ENCODE data around the gene ARID3C.

Gene ARID3C

DNA sequence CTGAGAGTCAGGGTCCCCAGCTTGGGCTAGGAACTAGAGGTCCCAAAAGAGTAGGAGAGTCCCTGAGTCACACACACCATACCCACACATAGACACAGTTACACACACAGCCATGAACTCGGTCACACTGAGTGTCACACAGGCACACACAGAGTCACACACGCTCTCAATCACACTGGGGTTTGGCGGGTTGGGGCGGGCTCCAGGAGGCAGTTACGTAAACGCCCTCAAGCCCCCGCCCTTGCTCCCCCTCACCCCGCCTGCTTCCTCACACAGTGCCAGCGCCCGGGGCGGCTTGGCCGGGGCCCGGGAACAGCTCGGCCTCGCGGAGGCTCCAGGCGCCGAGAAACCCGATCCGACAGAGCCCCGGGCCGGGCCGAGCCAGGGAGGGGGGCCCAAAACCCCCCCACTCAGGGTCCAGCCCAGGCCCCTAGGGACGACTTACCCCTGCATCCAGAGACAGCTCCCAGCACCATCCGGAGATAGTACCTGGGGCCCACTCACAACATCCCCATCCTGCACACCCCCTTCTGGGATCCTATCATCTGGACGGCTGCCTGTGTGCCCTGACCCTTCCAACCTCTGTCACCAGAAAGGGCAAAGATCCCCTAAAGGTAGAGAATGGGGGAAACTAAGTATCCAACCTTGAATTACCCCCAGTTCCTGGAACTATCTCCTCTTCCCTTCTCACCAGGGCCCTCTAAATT is 35.8 kb downstream of the ARID3C start:
- no peak for DNase-seq

DNA sequence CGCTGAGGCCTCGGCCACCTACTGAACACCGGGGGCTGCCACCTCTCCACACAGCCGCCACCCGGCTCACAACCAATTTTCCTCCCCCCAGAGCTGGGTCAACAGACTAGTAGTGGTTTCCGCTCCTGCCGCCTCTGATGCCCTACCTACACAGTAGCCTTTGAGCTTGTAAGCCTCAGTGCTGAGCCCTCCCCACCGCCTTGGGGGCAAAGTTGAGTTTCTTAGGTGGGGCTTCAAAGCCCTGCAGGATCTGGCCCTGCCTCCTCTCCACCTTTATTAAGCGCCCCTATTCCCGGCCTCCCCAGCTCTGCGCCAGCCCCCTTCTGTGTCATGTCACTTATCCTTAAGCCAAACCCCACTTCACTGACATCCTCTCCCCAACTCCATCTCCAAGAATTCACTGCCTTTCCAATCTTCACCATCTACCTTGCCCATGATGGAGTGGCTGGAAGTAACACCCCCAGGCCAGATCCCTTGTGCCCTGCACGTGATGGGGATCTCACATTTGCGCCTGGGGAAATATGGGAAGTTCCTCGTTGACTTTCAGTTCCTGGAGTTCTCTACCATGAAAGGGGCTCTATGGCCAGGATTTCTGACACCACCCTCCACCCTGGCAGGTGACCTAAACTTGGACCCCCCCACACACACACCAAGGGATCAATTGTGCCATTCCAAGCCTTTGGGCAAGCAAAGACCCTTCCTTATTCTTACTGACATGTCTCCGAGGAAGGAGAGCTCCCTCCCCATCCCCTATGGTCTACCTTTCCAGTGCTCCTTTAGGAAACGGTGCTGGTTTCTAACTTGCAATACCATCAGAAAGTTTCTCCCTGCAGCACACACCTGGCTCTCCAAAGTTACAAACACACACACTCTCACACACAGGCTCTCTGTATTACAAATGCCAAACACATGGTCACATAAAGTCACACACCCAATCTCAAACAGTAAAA is 36.7 kb downstream of the ARID3C start:
- no peak for DNase-seq

DNA sequence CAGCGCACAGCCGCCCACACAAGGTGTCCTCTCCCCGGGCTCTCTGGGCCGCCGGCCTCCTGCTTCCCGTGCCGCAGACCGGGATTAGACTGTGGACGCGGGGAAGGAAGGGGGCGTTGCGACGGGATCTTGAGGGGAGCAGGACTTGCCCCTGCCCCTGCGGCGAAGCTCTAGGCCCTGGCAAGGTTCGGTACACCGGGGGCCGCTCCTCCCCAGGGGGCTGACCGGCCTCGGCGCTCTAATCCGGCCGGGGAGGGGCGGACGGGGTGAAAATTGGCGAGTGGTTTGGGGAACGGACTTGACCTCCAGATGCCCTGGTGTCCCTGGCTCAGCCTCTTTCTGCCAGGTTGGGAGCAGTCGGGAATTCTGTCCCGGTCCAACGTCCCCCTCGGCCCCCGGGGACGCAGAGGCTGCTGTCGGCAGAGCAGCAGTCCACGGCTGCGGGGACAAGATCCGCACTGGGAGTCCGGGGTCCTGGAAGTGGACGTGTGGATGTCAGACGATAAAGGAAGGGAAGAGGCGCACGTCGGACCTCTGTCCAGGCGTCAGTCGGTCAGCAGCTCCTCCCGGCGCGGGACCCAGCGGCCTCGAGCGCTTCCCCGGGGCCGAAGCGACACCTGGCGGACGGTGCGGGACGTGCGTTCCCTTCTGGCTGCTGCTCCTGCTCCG is 37.5 kb downstream of the ARID3C start:
- peak; percentile 34 for DNase-seq

DNA sequence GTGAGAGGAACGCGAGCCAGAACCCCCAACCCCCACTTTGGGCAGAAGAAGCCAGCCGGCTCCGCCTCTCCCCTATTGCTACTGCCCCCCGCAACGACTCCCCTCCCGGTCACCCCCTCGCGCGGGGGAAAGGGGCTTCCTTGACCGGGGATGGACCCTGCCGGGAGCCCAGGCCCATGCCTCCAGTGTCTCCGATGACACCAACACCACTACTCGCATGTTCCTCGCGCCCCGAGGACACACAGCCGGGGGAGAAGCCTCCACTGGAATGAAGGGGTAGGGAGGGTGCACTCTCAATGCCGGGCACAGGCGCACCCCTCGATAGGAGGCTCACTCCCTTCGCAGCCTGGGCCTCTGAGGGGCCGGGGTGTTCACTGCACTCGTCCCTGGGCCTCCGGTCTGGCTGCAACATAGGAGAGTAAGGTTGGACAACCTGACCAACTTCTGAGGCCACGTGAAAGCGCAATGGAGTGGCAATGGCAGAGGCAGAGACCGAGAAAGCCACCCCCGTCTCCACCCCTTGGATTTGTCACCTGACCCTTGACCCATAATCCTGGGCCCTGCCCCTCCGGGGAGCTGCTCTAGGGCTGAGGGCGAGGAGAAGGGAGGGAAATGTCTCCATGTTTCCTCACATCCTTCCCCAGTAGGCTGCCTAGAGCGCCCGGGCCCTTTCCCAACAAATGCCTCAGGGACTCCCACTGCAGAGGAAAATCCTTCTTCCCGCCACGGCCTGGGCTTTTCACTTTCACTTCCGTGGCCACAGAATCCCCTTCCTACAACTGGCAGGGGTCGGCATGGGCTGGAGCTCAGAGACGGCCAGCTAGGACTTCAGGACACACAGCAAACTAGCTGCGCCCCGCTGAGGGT is 38.3 kb downstream of the ARID3C start:
- no peak for DNase-seq

DNA sequence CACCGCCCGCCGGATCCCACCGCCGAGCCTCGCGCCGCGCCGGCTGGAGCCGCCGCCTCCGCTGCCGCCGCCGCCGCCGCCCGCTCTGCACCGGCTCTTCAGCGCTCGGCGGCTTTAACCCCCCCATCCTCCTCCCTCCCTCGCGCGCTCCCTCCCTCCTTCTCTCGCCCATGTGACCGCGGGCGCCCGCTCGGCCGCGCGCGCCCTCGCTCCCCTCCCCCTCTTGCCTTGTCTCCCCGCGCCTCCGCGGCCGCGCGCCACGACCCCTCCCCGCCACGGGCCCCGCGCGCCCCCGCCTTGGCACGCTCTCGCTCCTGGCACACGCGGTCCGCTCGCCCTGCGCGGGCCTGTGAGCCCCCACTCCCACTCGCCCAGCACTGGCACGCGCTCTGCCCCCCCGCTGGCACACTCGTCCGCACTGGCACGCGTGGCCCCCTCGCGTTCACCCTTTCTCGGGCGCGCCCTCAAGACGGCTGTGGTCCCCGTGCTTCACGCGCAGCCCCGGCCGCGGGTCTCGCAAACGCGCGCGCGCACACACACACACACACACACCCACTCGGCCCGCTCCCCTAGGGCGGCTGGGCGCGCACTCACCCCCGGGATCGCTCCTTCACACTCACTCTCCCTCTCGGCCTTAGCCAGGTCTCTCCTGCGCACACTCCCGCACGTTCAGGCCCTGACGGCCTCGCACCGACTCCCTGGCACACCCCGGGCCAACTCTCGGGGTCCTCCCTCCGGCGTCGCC is 39.1 kb downstream of the ARID3C start, which contains the start of gene CNTFR:
Gene CNTFR, minus strand, starts transcription at position 89 of the 745 bp plus-strand sequence. CDS start 20,743 bp downstream, outside the sequence.
- peak; percentile 59 for DNase-seq

DNA sequence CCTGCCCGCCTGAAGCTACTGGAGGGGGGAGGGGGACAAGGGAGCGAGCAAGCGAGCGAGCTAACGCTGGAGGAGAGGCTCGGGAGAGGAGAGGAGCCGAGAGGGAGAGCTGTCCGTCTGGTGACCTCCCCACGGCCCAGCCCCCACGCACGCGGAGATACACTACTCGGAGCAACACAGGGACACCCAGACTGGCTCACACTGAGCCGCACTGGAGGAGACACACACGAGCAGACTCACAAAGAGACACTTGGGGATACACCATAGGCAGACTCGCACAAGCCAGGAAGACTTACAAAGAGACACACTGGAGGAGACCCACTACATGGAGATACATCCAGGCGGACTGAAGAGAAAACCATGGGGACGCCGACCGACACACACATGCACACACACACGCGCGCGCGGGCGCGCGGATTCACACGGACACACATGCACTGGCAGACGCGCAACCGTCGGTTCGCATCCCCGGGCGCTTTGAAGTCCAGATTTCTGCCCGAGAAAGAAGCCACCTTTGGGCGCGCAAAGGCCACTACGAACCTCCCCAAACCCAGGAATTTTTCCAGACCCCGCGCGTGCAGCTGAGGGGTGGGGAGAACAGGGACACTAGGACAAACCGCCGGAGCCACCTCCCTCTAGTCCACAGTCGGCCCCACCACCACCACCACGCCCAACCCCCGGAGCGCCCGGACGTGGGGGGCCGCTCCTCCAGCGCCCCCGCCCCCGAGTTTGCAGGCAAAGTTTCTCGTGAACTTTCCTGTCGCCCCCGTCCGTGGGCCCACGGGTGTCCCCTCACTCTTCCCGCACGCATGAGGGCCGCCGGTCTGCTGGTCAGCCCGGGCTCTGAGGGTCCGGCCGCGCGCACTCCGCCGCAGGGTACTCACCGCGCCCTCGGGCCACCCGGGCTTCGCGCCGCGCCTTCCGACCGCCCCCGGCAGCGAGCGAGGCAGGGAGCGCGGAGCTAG is 39.9 kb downstream of the ARID3C start:
- DNase-seq, result no peak

DNA sequence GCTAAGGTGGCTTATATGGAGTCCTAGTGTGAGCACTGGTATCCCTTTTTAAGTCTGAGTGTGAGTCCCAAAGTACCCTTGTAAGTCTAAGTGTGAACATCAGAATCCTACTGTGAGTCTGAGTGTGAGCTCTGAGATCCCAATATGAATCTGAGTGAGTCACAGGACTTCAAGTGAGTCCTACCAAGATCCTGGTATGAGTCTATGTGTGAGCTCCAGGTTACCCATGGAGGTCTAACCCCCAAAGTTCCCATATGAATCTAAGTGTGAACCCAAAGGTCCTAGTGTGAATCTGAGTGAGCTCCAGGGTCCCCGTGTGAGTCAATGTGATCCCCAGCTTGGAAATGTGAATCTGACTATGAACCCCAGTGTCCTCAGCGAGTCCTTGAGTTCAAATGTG is 41.6 kb downstream of the ARID3C start:
- DNase-seq, result no peak

DNA sequence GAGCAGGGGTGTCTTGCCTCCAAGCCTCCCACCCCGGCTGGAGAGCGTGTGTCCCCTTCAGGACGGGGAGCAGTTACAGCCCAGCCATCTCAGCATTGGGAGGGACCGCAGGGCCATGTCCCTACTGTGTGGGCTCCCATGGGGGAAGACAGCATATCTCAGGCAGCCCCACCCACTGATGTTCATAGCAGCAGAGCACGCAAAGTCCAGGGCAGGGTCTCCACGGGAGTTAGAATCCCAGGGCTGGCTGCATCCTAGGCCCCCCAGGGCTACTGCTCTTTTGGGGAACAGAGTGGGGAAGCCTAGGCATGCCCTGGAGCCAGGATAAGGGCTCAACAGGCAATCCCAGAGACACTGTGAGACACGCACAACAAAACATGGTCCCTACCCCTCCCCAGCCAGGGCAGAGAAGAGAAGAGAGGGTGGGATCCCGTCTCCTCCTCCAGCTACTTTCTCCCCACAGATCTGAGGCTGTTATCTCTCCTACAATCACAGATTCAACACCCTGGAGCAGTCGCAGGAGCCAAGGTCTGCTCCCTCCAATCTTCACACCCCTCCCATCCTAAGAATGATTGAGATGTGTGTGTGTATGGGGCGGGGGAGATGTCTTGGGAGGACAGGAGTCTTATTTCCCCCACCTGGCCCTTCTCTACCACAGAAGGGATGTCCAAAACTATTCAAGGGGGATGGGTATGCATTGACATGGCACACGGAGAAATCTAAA is 42.8 kb downstream of the ARID3C start:
- DNase-seq, result no peak

DNA sequence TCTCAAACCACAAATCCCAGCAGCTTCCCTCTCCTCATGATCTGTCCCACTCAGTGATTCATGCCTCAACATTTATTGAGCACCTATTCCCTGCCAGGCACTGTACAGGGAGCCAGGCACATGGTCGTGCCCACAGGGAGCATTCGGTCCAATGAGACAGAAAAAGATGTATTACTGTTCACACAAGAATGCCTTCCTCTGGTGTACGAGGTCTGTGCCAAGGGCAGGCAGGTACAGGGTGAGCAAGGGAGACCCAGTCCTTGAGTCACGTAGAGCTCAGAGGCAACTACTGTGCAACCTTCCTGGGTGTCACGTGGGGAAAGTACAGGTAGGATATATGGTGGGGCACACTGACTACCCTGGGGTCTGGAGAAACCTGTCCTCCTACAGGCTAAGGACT is 43.9 kb downstream of the ARID3C start:
- no peak for DNase-seq

DNA sequence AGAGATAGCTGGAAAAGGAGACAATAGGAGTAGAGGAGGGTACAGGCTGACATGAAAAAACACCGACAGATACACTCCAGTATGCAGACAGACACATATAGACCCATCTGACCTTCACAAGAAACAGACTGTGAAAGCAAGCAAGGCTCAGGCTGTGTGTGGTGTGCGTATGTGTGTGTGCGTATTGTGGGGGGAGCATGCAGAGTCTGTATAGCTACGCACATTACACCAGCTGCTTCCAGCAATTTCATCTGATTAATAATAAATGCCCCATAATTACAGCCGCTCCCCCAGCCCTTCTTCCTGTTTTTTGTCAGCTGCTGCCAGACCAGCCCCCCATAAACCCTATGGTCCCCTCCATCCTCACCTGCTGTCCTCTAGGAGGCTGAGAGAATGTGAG is 46.1 kb downstream of the ARID3C start:
- no peak for DNase-seq

DNA sequence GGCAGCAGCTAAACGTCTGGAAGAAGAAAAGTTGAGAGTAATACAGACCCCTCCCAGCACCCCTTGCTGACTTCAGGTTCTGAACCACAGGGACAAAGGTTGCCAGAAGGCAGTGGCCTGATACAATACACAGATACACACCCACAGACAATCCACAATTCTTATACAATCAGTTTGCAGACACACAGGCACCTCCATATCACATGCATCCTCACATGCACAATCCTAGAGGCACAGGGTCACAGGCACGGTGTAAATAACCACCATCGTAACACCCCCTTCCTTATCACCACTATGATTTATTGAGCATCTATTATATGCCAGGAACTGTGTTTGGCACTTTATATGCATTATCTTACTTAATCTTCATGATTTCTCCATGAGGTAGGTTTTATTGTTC is 47.5 kb downstream of the ARID3C start:
- no peak for DNase-seq

DNA sequence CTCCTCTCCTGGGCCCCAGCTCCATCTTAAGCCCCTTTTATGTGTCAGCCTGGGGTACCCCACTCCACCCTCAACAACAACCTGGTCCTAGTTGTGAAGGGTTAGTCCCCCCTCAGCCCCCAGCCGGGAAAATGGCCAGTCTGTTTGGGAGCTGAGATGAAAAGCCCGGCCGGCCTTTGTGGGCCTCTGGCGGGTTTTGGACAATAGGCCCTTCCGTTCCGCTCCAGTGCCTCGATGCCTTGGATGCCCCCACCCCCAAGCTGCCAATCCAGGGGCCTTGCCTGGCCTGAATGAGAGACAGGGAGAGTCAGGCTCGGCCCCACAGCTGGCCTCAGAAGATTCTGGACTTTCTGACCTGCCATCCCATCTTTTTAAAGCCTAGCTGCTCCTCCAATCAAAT is 48.5 kb downstream of the ARID3C start:
- DNase-seq, result no peak

DNA sequence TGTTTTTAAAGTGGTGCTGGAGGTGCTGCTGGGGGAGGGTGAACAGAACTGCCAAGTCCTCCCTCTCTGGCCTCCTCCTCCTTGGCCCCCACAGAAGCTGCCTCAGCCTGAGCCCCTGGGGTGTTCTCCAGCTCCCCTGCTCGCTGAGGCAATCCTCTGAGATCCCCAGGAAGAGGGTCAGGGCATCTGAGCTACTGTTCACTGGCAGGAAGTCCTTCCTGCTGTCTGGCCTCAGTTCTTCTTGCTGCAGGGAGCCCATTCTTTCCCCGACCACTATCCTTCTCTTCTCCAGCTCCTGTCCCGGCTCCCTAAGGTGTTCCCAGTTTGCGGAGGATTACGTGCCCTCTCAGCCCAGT is 49.1 kb downstream of the ARID3C start:
- no peak for DNase-seq

DNA sequence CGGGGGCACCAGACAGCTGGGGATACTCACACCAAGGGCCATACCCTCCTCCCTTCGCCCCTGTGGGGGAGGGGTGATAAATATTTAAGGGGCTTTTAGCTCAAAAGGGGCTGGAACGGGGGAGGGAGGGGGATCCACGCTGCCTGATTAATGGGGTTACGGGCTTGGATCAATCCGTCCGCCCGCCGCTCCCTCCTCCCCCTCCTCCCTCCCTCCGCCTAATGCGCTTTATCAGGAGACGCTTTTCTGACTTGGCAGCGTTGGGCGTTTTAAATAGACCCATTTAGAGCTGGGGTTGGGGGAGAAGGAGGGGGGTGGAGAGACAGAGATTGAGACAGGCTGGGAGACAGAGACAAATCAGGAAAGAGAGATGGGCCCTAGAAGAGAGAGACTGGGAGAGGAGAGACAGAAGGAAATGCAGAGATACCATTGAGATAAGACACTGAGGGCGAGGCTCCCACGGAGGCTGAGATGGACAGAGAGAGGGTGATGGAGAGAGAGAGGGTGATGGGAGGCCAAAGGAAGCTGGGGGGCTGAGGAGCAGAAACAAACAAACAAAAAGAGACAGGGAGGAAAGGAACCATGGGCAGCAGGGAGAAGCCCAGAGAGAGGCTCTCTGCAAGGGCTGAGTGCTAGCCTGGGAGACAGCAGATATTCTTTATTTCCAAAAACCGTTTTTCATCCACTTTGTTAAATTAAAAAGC is 49.6 kb downstream of the ARID3C start:
- peak; percentile 35 for DNase-seq

DNA sequence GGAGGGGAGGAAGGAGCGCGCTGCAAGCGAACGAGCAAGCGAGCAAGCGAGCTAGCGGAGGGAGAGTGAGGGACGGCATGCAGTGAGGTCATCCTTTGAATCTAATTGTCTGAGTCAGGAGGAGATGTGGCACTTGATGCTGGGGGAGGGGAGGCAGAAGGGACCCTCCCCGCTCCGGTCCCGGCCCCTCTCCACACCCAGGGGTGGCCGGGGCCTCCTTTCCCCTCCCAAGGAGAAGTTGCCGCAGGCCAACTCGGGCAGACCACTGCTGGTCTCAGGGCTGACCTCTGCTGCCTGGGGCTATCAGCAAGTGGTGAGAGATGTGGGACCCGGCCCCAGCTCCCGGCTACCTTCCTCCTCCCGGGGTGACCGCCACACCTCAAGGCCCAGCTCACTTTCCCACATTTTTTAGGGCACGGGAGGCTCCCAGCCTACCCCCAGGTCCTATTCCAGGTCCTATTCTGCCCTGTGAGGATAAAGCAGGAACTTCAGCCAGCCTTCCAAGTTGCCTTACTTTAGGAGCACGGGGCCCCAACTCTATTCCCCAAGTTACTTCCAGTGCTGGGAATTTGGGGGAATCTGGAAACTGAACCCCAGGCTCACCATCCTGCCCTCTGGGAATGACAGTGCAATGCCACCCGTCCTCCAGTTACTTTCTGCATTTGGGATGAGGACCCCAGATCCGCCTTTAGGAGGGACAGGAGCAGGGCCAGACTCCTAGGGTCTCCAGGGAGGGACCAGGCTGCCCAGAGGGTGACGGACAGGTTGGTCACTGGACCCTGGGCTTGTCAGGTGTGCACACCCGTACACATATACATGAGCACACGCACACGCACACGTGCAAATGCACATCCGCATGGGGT is 50.4 kb downstream of the ARID3C start:
- no peak for DNase-seq

DNA sequence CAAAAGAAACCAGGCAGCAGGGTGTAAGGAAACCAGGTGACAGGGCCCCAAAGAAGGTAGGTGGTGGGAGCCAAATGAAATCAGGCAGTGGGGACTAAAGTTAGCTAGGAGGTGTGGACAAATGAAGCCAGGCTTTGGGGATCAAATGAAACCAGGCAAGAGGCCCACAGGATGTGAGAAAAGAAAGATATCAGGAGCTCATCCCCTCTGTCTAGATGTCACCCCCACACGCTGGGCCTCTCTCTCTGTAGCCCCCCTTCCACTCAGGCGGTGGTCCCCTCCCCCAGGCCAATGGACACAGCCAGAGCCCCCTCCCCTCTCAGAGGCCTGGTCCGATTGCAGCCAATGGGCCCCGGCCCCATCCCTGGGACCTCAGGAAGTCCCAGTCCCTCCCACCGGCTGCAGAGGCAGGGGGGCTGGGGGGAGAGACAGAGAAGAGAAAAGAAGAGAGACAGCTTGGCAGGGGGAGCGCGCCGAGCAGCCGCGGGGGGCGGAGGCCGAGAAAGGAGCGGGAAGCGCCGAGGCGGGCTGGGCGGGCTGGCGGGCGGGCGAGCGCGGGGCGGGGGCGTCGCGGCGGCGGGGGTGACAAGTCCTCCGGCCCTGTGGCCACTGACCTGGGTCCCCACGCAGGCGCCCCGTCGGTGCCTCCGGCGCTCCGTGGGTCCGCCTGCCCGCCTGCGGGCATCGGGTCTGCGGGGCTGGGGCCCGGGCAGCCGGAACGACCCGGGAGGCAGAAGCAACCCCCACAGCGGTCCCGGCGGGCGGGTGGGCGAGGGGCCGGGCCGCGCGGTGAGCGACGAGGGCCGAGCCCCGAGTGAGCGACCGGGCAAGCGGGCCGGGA is 51.2 kb downstream of the ARID3C start:
- DNase-seq, result no peak

All from NCI-H1105 (cell line).